Measurements from ENCODE around the gene JAG2.

Gene JAG2

DNA sequence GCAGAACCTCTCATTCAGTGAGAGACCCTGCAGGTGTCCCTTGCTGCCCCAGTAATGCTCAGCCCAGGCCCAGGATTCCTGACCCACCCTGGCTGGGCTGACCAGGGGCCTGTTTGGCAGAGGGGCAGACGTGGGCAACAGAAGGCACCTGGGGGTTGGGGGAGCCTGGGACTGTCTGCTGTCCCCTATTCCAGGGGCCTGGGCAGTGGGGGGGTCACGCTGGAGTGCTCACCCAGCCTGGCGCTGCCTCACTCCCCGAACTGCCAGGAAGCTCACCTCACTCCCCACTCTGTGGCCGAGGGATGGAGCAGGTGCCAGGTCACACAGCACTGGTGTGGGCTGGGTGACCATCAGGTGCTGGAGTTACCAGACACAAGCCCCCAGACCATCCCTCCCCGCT is 35.1 kb upstream of the JAG2 start:
- no peak for DNase-seq

DNA sequence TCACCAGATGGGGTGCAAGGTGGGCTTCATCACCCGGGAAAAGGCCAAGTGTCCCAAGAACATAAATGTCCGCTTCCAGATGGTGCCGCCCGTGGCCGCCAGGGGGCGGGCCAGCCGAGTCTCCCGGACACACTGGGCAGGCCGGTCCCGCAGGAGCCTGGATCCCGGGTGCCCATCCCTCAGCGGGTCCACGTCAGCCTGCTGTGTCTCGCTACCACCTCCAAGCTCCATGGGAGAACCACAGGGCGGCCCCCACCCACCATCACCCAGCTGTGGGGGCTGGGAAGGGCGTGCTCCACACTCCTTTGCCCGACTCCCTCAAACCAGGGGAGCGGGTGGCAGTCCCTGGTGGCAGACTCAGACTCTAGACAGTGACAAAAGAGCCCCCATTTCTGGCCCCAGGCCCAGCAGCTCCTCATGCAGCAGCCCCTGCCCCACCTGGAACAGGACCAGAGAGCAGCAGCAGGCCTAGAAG is 34.5 kb upstream of the JAG2 start:
- peak; percentile 81 for DNase-seq

DNA sequence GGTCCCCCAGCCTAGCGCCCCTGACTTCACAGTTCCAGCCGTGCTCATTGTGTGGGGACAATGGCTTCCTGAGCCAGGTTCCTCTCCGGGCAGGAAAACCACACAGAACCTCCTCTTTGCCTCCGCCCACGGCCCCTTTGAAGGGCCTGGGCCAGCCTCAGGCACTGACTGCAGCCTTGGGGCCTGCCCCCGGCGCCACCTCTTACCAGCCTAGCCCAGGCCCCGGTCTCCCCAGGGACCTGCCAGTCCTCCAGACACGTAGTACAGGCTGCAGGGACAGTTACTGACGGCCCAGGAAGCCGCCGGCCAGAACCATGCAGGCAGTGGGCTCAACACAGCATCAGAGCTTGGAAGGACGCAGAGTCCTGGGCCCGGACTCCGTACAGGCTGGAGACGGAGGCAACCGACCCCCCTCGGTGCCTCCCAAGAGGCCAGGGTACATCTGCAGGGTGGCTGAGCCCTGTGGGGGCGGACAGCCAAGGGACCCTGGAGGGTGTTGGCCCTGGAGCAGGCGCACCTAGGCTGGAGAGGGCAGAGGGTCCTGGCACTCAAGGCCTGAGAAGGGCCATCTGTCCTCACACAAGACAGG is 33.4 kb upstream of the JAG2 start:
- no peak for DNase-seq

DNA sequence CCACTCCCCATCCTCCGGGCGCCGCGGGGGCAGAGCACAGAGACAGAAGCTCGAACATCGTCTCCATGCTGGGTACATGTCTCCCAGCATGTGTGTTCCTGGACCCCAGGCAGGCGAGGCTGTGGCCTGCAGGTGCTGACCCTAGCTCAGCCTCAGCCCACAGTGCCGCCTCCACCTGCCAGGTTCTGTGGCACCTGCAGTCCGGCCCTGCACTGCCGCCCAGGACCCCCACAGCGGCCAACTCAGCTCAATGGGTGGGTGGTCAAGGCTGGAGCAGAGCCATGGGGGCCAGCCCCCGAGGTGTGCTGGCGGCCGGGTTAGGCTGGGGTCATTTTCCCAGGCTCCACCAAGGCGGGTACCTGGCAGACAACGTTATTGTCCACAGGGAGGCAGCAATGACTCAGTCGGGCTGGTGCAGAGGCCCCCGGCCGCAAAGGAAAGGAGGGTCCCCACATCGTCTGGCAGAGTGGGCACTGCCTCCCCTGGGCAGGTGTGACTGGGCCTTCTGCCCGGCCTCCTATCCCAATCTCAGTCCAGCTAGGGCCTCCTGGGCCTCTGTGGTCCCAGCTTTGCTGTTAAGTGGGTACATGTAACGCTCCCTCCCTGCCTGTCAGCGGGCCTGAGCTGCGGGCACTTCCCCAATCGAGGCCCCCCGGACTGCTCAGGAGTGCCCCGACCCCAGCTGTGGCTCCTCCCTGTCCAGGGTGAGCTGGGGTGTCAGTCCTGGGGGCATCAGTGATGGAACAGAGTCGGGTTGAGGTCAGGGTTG is 32.8 kb upstream of the JAG2 start:
- DNase-seq, result no peak

DNA sequence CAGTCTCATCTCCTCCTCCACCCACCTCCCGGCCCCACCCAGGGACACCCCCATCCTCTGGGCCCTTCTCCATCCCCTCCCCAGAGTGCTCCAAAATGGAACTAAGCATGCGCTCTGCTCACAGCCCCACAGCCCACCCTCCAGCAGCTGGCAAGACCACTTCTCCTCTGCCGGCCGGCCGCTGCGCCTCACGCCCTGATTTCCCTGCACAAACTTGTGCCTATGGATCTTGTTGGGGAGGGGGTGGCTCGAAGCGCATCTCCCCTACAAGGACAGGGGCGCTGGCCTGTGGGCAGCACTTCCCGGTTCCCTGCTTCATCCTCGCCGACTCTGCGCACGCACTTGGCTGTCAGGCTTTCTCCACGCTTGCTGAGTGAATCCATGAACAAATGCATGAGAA is 32.1 kb upstream of the JAG2 start:
- no peak for DNase-seq

DNA sequence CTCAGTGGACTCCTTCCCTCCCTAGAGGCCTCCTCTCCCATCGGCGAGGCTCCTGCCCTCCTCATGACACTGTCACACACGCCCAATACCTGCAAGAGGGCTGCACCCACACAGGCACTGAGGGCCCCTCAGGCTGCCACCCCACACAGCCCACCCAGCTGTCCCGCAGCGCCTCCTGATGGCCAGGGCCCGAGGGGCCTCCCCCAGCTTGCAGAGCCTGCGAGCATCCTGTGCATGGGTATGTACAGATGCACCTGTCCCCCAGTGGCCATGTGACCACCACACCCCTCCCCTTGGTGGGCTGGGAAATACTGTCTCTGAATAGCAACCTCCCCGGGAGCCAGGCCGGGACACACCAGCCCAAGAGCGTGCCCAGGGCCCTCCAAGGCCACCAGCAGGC is 31.5 kb upstream of the JAG2 start:
- no peak for DNase-seq

DNA sequence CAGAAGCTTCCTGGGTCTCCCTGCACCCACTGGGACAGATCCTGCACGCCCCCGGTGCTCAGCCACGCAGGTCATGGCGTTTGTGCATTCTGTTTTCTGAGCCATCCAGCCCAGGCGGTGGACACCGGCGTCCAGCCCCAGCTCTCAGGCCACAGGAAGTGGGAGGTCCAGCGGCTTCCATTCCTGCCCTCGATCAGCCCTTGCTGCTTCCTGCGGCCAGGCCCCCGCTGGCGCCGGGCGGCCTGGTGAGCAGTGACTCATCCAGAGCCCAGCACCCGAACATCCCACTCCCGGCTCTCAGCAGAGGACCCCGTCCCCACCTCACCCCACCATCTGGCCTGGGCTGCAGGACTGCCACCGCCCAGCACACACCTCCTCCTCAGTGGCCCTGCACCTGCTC is 30.5 kb upstream of the JAG2 start:
- DNase-seq, result no peak

DNA sequence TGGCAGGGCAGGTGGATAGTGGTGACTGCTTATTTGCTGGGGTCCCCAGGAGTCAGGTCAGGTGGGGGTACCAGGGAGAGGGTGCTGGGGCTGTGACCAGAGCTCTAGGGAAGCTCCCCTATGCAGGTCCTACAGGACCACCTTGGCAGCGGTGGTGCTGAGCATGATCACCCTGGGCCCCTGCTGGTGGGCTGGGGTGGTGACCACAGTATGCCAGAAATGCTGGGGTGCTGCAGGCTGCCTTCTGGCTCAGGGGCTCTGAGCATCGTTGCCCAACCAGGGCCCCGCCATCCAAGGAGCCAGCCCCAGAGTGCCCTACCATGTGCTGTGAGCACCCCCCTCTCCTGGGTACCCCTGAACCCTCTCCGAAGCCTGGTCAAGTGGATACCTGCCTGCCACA is 30.0 kb upstream of the JAG2 start:
- DNase-seq, result no peak

DNA sequence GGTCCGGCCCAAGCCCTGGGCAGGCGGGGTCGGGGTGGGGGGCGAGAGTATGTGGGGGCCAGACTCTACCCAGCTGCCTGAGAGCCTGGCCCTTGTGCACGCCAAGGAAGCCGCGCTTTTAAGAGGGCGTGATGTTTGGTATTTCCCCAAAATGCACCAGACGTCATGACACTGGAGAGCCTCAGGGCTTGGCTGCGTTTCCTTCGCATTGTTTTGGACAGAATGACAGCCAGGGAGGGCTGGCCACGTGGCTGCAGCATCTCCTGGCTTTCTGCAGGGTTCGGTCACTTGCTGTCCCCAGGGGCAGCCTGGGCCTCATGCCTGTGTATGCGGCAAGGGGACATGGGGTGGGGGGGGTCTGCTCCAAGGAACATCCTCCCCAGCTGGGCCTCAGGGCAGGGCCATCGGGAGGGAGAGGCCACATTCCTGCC is 28.6 kb upstream of the JAG2 start:
- no peak for DNase-seq

DNA sequence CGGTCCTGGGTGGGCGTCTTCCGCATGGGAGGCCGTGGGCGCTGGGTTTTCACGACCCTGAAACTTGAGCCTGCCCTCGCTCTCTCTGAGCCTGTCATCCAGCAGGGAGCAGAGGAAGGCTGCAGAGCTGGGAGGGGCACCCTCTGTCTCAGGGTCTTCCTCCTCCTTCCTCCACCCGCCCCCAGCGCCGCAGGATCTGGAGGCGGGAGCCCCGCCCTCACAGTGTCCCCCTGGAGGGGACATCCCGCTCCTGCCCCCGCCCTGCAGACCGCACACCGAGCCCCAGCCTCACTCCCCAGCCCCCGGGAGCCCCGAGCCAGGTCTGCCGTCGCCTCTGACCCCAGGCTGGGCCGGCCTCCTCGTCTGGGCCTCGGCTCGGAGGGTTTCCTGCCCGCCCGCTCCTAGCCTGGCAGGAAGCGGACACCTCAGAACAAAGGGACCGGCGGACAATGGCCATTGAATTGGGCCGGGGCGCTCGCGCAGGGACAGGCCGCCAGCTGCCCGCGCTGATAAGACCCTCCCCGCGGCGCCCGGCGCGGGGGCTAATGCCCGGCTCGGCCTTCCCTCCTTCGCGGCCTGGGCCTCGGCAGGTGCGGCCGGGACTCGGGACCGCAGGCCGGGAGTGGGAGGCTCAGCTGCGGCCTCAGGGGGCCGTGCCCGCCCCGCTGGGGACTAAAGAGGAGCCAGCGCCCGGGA is 27.8 kb upstream of the JAG2 start:
- peak; percentile 74 for DNase-seq

DNA sequence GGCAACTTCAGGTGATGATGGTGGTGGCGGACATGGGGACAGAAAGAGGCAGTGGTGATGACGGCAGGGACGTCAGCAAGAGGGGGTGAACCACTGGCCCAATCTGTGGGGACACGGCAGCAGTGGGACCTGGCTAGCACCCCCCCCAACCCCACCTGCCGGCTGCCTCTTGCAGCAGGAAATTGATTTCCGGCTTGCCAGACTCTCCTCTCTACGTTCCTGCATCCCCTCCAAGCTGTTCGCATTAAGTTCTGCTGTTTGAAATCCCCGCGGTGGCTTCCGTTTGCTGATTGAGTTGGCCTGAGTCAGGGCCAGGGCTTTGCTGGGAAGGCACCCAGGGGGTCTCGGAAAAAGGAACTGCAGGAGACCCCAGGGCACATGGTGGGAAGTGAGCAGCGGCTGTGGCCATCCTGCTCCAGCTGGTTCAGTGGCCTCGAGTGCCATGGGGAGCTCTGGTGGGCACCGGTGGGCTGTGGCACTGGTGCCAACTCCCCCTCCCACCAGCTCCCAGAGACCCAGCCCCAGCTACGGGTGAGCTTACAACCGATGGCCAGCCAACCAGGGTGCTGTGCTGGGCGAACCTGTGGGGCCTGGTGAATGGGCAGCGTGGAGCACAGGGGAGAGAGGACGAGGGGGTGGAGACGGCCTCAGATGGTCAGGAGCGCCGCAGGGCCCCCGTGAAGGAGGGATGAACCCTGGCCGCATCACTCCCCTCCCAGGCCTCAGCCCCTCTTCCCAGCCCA is 27.1 kb upstream of the JAG2 start:
- DNase-seq, result no peak

DNA sequence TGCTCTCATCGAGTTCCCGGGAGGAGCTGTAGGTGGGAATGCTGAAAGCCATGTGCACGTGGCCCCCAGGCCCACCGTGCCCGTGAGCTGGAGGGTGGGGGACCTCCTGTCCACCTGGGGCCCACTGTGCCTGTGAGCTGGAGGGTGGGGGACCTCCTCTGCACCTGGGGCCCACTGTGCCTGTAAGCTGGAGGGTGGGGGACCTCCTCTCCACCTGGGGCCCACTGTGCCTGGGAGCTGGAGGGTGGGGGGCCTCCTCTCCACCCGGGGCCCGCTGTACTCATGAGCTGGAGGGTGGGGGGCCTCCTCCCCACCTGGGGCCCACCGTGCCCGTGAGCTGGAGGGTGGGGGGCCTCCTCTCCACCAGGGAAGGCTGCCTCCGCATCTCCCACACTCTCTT is 26.5 kb upstream of the JAG2 start:
- DNase-seq, result no peak

DNA sequence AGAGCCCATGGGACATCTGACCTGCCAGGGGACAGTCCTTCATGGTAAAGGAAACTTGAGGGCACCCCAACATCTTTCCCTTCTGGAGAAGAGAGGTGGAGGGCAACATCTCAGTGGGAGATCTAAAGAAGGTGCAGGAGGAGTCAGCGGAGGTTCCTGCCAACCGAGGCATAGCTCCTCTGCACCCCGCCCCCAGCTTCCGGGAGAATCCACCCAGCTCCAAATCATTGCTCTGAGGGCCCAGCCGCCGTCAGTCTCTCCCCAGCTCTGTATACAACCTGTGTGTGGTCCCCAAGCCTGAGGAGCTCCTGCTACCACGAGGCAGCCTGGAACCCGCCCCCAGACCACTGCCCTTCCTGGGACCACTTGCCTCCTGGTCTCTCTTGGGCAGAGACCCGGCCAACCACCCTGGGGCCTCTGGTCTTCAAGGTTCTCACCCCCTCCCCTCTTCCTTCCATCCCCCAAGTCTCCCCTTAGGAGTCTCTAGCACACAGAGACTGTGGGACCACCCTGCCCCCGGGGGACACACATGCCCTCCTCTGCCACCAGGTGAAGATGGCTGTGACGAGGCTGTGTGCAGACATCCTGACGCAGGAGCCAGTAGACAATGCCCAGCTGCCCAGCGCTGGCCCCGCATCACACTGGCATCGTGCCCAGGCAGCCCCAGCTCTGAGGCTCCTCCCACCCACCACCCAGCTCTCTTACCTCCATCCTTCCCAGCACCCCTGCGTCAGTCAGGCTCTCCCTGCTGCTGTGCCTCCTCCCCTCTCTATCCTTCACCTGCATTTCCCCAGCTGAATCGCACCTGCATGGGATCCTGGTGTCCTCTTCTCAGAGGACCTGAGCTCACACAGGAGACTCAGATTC is 25.6 kb upstream of the JAG2 start:
- DNase-seq, result no peak

DNA sequence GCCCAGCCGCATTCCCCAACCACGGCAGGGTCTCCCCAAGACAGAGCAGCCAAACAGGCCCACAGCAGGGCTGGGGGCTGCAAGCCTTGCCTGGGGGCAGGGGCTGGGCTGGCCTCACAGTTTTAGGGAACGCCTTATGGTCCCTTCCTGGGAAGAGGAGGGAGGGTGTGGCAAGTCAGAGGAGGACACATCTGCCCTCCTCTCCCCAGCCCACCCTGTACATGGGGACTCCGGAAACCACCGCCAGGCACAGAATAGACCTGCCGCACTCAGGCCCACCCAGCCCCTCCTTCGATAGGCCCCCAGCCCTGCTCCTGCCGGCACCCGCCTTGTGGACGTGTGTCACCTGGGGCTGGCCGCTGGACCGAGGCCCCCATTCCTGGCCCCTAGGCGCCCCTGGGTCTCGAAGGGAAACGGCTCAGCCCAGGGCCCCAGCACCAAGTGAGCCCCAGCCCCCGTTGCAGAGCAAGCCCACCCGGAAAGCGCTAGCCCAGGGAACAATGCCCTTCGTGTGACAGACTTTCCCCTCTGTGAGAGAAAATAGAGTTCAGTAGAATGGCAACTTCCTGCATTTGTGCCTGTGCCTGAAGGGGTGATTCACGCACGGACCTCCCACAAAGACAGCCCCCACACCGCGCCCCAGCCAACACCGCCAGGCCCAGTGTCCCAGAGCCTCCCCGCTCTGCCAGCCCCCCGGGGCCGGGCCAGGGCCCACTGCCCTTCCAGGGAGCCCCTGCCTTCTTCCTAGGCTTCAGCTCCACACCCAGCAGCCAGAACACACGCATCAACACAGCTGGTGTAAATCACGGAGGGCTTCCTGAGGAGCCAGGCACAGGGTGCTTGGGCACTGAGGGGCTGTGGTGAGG is 24.5 kb upstream of the JAG2 start:
- no peak for DNase-seq

DNA sequence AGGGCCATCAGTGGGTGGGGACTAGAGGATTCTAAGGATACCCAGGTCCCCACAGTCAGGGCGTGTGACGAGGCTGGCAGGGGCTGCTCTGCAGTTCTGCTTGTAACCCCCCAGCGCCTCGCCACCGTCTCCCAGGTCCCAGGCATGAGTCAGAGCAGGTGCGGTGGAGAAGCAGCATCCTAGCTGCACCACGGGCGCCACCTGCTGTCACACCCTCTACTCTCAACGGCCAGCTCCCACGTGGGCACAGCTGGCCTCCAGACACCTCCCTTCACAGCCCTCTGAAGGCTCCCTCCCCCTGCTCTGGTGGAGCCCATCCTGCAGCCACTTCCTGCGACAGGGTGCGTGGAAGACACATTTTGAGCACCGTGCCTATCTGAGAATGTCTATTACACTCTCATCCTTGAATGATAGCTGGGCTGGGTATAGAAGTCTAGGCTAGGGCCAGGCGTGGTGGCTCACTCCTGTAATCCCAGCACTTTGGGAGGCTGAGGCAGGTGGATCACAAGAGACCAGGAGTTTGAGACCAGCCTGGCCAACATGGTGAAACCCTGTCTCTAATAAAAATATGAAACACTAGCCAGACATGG is 19.5 kb upstream of the JAG2 start:
- DNase-seq, result no peak

DNA sequence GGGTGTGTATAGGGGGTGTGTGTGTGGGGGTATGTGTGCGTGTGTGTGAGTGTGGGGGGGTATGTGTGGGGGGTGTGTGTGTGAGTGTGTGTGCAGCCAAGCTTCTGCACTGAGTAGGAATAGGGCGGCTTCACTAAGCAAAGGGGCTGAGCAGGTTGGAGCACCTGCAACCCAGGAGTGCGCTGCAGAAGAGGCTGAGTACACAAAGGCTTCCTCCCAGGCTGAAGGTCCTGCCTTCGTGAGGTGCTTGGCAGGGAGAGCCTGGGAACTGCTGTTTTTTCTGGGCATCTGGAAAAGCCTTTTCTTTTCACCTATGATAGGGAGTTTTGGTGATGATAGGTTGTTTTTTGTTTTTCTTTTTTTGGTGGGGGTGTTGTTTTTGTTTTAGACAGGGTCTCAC is 18.5 kb upstream of the JAG2 start:
- no peak for DNase-seq

DNA sequence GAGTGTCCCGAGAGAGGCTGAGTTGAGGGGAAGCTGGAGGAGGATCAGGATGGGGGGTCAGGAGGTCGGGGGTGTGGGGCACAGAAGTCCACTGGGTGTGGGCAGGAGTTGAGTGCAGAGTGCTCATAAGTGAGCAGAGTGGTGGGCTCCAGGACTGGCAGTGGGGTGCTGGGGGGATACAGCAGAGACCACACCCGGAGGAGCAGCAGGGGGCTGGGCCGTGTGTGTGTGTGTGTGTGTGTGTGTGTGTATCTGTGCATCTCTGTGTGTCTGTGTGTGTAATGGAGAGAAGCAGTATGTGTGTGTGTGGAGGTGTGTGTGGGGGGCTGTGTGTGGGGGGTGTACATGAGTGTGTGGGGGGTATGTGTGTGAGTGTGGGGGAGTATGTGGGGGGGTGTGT is 17.4 kb upstream of the JAG2 start:
- DNase-seq, result no peak

DNA sequence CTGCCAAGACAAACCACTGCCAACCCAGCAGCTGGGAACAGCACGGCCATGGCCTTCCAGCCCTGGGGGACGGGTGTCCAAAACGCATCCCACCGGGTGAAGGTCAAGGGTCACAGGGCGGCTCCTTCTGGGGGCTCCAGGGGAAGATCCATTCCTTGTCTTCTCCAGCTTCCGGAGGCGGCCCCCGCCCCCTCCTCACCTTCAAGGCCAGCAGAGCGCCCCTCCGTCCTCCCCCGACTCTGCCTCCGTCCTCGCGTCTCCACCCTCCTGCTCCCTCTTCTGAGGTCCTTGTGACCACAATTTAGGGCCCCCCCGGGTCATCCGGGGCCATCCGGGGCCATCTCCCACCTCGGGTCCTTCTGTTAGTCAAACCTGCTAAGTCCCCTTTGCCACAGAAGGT is 16.4 kb upstream of the JAG2 start:
- DNase-seq, result no peak

DNA sequence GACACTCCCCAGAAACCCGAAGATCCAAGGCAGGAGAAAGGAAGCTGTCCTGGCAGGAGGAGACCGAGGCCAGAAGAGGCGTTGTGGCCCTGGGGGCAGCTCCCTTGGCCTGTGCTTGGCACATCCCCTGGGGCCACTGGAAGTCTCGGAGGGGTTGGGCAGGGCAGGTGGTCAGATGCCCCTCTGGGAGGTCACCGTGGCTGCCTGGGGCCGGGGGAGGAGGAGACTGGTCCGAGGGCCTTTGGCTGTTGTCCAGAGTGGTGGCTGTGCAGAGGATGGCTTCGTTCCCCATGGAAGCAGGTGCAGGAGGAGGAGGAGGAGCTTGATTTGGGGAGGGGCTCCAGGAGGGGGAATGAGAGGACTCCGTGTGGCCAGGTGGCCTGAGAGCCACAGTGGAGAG is 15.9 kb upstream of the JAG2 start:
- DNase-seq, result no peak

DNA sequence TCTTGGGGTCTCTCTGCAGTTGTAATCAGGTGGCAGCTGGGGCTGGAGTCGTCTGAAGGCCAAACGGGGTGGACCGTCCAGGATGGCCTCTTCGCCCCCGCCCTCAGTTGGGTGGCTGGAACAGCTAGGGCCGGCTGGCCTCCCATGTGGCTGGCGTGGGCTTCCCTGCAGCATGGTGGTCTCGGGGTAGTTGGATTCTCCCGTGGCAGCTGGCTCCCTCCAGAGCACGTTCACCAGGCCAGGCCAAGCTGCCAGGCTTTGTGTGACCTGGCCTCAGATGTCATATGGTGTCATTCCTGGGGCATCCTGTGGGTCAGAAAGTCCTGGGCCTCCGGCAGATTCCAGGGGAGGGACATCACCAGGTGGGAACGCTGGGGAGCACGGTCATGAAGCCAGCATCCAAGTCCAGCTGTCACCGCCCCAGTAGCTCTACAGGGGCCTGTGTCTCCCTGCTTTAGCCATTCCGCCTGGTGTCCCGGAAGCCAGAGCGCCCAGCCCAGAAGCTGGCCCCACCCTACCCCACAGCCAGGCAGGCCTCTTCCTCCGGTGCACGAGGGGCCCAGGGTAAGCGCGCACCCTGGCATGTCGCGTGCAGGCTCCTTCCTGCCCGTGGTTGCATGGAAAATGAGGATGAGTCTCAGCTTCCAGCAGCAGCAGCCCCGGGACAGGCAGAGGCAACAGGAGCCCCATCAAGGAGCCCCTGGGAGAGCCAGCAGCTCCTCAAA is 13.9 kb upstream of the JAG2 start:
- DNase-seq, result no peak
